Measurements from ENCODE around the gene LCE3C. TPM values are rescaled to one million over a fixed set of nuclear protein-coding genes. Genes with fewer than 3 reads are reported as not detected.
"Not testable (repeated sequence)": the region's sequence is repeated elsewhere in the genome, so short reads cannot be mapped to it uniquely, and the experiment has no call there.

LCE3C gene
- total RNA-seq, result not detected in 2 replicates

DNA sequence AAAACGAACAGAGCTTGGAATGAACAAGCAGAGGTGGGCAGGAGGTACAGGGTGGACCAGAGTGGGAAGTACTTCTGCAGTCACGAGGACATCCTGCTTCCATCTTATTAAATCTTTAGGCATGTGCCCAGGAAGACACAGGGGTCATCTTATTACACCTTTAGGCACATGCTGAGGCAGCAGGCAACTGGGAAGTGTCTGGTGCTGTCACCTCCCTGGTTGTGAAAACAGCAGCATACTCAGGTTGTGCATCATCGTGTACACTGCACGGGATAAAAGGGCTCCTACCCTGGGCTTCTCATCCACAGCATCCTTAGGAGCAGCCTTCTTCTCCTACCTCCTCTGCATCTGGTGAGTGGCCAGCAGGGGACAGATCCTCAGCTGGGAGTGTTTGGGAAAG lies at the start of gene LCE3C:
LCE3C (plus strand) TSS at position 301 of the 400 bp plus-strand sequence. CDS start 498 bp downstream, outside the sequence.
- no peak for DNase-seq (ENCODE audit: low read depth, low spot score)

DNA sequence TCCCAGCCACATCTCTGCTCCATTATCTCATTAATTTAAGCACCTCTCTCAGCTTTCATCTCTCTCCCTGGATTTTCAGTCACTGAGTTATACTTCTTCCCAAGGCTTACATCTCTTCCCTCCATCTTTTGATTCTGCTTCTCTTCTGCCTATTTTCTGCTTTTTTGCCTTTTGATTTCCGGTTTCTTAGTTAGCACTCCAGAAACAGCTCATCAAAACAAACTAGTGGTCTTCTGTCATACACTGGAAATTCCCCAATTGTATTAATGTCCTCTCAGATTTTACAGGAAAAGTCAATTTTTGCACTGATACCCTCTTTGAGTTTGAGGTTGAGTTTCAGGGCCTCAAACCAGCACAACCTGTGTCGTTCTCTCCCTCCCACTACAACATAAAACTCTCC lies 34.9 kb upstream of the LCE3C start:
- no peak for DNase-seq (ENCODE audit: low read depth, low spot score)

- DNase-seq (ENCODE audit: low read depth, low spot score), result no peak
These were observed 34.4 kb upstream of the LCE3C start for GRCh38 chr1:152565535-152566215.

- no peak for DNase-seq (ENCODE audit: low read depth, low spot score)
These were observed 33.4 kb upstream of the LCE3C start, which contains the start of gene LCE3E for GRCh38 chr1:152566681-152567080. Gene LCE3E, minus strand, starts transcription at chr1:152566780. Its CDS starts 572 bp downstream, at chr1:152566208.

DNA sequence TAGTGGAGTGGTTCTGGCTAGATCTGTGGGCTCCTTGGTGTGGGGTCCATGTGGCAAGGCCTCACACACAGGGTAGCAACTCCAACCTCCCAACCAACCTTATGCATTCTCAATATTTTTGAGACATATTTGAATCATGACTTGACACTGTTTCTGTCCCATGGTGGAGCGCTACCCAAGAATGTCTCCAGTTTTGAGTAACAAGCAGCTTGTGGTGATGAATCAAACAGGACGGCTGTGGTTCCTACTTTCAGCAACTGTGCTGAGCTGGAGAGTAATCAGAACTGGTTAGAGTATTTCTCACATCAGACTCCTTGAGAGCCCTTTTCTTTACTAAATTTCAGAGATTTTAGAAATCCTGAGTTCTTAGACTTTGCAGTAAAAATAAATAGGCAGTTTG lies 22.9 kb upstream of the LCE3C start:
- DNase-seq (ENCODE audit: low read depth, low spot score), result no peak

DNA sequence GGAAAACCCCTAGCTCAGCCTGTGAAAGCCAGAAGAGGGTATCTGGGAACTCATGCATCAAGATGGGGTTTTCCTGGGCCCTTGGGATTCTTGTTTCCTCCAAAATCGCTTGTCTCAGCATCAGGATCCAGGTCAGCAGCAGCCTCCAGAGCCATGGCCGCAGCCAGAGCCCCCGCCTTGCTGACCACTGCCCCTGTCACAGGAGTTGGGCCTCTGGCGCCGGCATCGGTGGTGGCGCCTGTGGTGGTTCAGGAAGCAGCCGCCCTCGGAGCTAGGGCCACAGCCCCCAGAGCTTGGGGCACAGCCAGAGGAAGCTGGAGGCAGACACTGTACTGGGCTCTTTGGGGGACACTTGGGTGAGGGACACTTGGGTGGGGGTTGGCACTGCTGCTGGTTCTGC lies 20.5 kb upstream of the LCE3C start:
- DNase-seq (ENCODE audit: low read depth, low spot score), result not testable (repeated sequence)

DNA sequence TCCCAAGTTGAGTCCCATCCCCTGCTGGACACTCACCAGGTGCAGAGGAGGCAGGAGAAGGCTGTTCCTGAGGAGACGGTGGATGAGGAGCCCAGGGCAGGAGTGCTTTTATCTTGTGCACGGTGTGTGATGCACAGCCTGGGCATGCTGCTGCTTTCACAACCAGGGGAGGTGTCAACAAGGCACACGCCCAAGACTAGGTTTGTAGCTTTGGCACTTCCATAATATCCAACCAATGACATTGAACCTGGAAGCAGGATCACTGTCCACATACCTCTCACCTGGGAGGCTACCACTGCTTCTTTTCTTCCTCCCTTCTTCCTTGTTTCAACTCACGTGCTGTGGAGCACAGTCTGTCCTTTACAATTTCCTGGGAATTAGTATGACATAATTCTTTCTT lies 19.6 kb upstream of the LCE3C start, which contains the start of gene LCE3D:
LCE3D (minus strand) TSS at position 84 of the 400 bp plus-strand sequence. CDS start 580 bp downstream, outside the sequence.
- no peak for DNase-seq (ENCODE audit: low read depth, low spot score)

- no peak for DNase-seq (ENCODE audit: low read depth, low spot score)
These were observed 17.4 kb upstream of the LCE3C start for GRCh38 chr1:152582647-152583046.

DNA sequence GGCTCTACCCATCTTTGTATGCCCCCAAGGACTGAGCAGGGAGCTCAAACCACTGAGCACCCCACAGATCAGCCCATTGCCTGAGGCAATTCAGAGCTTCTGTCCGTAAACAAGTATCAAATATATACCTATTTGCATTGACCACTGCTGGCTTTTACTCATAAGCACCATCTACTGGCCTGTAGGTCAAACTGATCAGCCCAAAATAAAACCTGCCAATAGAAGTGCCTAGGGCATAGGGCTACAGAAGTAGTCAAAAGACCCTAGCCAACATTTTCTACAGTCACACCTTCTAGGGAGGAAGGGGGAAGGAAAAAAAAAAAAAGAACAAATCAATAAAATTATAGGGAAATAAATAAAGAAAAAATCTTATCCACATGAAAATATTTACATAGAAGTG lies 14.4 kb upstream of the LCE3C start:
- no peak for DNase-seq (ENCODE audit: low read depth, low spot score)

DNA sequence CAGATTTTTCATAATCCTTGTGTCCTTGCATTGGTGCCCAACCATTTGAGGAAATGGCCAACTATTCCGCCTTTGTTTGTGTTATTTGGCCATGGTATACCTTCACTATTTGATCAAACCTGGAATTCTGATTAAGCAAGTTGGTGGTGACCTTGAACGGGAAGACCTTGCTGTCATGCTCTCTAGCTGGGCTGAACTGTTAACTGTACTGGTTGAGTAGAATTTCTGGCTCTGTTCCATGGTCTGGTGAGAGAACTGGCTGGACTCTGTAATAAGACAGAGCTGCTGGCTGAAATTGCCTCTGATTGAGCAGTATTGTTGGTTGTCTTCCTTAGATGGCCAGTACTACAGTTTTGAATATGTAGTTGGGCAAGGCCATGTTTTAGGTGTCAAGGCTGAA lies 3.0 kb upstream of the LCE3C start:
- no peak for DNase-seq (ENCODE audit: low read depth, low spot score)

DNA sequence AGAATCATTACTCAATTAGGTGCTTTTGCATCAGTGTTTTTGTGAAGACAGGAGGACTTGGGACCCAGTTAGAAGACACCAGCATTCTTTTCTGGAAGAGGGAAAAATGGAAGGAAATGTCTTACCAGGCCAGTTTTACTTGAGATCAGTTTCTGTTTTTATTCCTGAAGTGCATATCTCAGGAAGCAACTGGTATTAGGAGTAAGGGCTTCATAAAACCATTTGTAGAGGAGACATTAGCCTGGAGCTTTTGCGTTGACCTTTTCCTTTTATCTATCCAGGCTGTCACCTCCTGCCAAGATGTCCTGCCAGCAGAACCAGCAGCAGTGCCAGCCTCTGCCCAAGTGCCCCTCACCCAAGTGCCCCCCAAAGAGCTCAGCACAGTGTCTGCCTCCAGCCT lies 13.5 kb downstream of the LCE3C start, which contains the start of gene LCE3B:
LCE3B (plus strand) TSS at position 301 of the 400 bp plus-strand sequence; CDS start at position 301, 0 bp downstream.
- DNase-seq (ENCODE audit: low read depth, low spot score), result no peak

GRCh38 chr1:152621993-152622392 lies 22.0 kb downstream of the LCE3C start:
- DNase-seq (ENCODE audit: low read depth, low spot score), result no peak

GRCh38 chr1:152622803-152623202 lies 22.8 kb downstream of the LCE3C start, which contains the start of gene LCE3A:
Gene LCE3A, minus strand, starts transcription at chr1:152623103. Its CDS starts 0 bp downstream, at chr1:152623103.
- DNase-seq (ENCODE audit: low read depth, low spot score), result no peak

- no peak for DNase-seq (ENCODE audit: low read depth, low spot score)
These were observed 23.3 kb downstream of the LCE3C start for GRCh38 chr1:152623203-152623844.

- DNase-seq (ENCODE audit: low read depth, low spot score), result no peak
These were observed 26.7 kb downstream of the LCE3C start for GRCh38 chr1:152626744-152627143.

GRCh38 chr1:152630596-152630995 lies 30.6 kb downstream of the LCE3C start:
- no peak for DNase-seq (ENCODE audit: low read depth, low spot score)

GRCh38 chr1:152640351-152640750 lies 40.3 kb downstream of the LCE3C start:
- DNase-seq (ENCODE audit: low read depth, low spot score), result no peak

- DNase-seq (ENCODE audit: low read depth, low spot score), result no peak
These were observed 43.9 kb downstream of the LCE3C start for GRCh38 chr1:152643945-152644344.

DNA sequence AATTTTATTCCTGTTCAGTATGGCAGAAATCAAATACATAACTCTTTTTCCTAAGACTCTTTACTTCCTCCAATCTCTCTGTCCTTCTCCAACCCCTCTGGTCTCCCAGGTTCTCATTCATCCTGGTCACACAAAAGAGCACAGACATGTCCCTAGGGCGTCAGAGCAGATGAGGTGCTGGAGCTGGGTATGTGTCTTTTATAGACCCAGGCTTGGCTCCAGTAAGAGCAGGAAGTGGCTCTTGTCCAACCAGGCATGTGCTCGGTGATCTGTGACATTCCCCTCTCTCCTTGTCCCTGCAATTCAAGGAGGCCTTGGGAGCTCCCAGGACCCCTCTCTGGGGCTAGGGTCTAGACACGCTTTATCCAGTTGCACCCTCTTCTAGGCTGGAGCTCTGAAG lies 45.1 kb downstream of the LCE3C start:
- no peak for DNase-seq (ENCODE audit: low read depth, low spot score)

GRCh38 chr1:152646656-152647055 lies 46.6 kb downstream of the LCE3C start:
- no peak for DNase-seq (ENCODE audit: low read depth, low spot score)

Measured in pulmonary artery endothelial cell (primary cell).